ENCODE measurements around the gene NFE2L3. TPM values are rescaled to one million over a fixed set of nuclear protein-coding genes. Genes with fewer than 3 reads are reported as not detected.

Gene NFE2L3
- total and polyA plus RNA-seq, 2 donors (not counting 1 experiment from before 2014, with no cell fraction given) = 1.4 to 1.6 TPM

GRCh38 chr7:26105931-26106330 lies 46.1 kb upstream of the NFE2L3 start:
- ChIA-PET CTCF (interaction anchor here (0.9 kb wide), 1 partner anchor 13 kb away, joined by 3 read pairs; no protein-coding TSS in a partner anchor), POLR2A (no interaction called here)
- no peak overlapping the region for H3K4me3 Mint-ChIP-seq
- Histone ChIP-seq H4K20me1 (ENCODE audit: control insufficient read depth, insufficient read depth, low read length, poor library complexity, severe bottlenecking) (no peaks in the 10 kb centered on the region), H2AFZ (ENCODE audit: insufficient read depth, low read depth, low read length, poor library complexity, severe bottlenecking) (no peak overlapping the region), H3K9me3 (ENCODE audit: control extremely low read depth in 1 of 3, control insufficient read depth in 2 of 3, insufficient read depth in 1 of 3, low read length in 2 of 3) (no peaks in the 10 kb centered on the region), H3K27me3 (replicated peaks in 1 of 4; ENCODE audit: control extremely low read depth in 1 of 4, control insufficient read depth in 3 of 4, insufficient read depth in 4 of 4, low read length in 3 of 4) (no peaks in the 10 kb centered on the region), H3K27ac (ENCODE audit: low read length in 2 of 2) (no peak overlapping the region), H3K4me2 (replicated peaks; ENCODE audit: low read depth, low read length, poor library complexity, severe bottlenecking) (no peak overlapping the region), H3K36me3 (replicated peaks in 1 of 2; ENCODE audit: control extremely low read depth in 1 of 2, control insufficient read depth in 1 of 2, extremely low read depth in 1 of 2, insufficient read depth in 2 of 2, low read length in 1 of 2) (no peaks in the 10 kb centered on the region), H3K4me1 (ENCODE audit: control insufficient read depth in 2 of 2, insufficient read depth in 2 of 2, low read length in 2 of 2) (peaks cover 9 to 21% of the 10 kb centered on the region in 2 donors), H3K79me2 (ENCODE audit: control insufficient read depth, insufficient read depth, low read length) (peaks cover 3% of the 10 kb centered on the region), H3K4me3 (ENCODE audit: control extremely low read depth in 1 of 5, extremely low read depth in 1 of 5, insufficient read depth in 1 of 5, low read depth in 2 of 5, low read length in 4 of 5) (no peak overlapping the region), H3K9ac (ENCODE audit: low read length) (no peak overlapping the region)
- intact Hi-C loops (cut with micrococcal nuclease) = no loop called here
- over 99% methylated on average over 9 of the region's 11 CpGs for WGBS (ENCODE audit: insufficient coverage)
- ATAC-seq (ENCODE audit: low read depth) (no peak), DNase-seq (no peak)
- no peaks in the 10 kb centered on the region for H3K9me3 Mint-ChIP-seq (ENCODE audit: insufficient read depth)
- H3K27me3 Mint-ChIP-seq = no peaks in the 10 kb centered on the region
- no peak for TF ChIP-seq CTCF (IDR thresholded peaks at IDR 0.05)
- no peak for TF ChIP-seq EZH2 (IDR thresholded peaks at IDR 0.05; ENCODE audit: borderline replicate concordance, insufficient read depth, low read depth, low read length, poor library complexity, severe bottlenecking)
- peaks cover 22% of the 10 kb centered on the region for H3K4me1 Mint-ChIP-seq
- H3K27ac Mint-ChIP-seq = no peak overlapping the region

- Histone ChIP-seq H3K27ac (ENCODE audit: low read length in 2 of 2) (no peak overlapping the region), H3K9ac (ENCODE audit: low read length) (no peak overlapping the region), H3K79me2 (ENCODE audit: control insufficient read depth, insufficient read depth, low read length) (no peaks in the 10 kb centered on the region), H3K9me3 (ENCODE audit: control extremely low read depth in 1 of 3, control insufficient read depth in 2 of 3, insufficient read depth in 1 of 3, low read length in 2 of 3) (no peaks in the 10 kb centered on the region), H2AFZ (ENCODE audit: insufficient read depth, low read depth, low read length, poor library complexity, severe bottlenecking) (no peak overlapping the region), H3K27me3 (replicated peaks in 1 of 4; ENCODE audit: control extremely low read depth in 1 of 4, control insufficient read depth in 3 of 4, insufficient read depth in 4 of 4, low read length in 3 of 4) (no peaks in the 10 kb centered on the region), H4K20me1 (ENCODE audit: control insufficient read depth, insufficient read depth, low read length, poor library complexity, severe bottlenecking) (no peaks in the 10 kb centered on the region), H3K4me3 (ENCODE audit: control extremely low read depth in 1 of 5, extremely low read depth in 1 of 5, insufficient read depth in 1 of 5, low read depth in 2 of 5, low read length in 4 of 5) (no peak overlapping the region), H3K4me2 (replicated peaks; ENCODE audit: low read depth, low read length, poor library complexity, severe bottlenecking) (no peak overlapping the region), H3K4me1 (ENCODE audit: control insufficient read depth in 2 of 2, insufficient read depth in 2 of 2, low read length in 2 of 2) (no peaks in the 10 kb centered on the region), H3K36me3 (replicated peaks in 1 of 2; ENCODE audit: control extremely low read depth in 1 of 2, control insufficient read depth in 1 of 2, extremely low read depth in 1 of 2, insufficient read depth in 2 of 2, low read length in 1 of 2) (no peaks in the 10 kb centered on the region)
- no peak for DNase-seq
- no peak overlapping the region for H3K27ac Mint-ChIP-seq
- H3K4me3 Mint-ChIP-seq = no peak overlapping the region
- 94% methylated on average over 3 of the region's 6 CpGs for WGBS (ENCODE audit: insufficient coverage)
- H3K9me3 Mint-ChIP-seq (ENCODE audit: insufficient read depth) = no peaks in the 10 kb centered on the region
- H3K27me3 Mint-ChIP-seq = no peaks in the 10 kb centered on the region
- intact Hi-C loops (cut with micrococcal nuclease) = no loop called here
- TF ChIP-seq CTCF (IDR thresholded peaks at IDR 0.05) (no peak), EZH2 (IDR thresholded peaks at IDR 0.05; ENCODE audit: borderline replicate concordance, insufficient read depth, low read depth, low read length, poor library complexity, severe bottlenecking) (no peak)
- no peaks in the 10 kb centered on the region for H3K4me1 Mint-ChIP-seq
- CTCF ChIA-PET = interaction anchor here (0.7 to 1.8 kb wide), 4 partner anchors 14 to 253 kb away, joined by 3 to 11 read pairs (median 4); no protein-coding TSS in a partner anchor
- POLR2A ChIA-PET = no interaction called here
- ATAC-seq (ENCODE audit: low read depth) = no peak
Measured at GRCh38 chr7:26112203-26112740, 39.7 kb upstream of the NFE2L3 start.
